HG03095 (cell line): ENCODE measurements around the gene RFC1.

ENCODE experiments used
- ATAC-seq: cut with Tn5 transposase; IDR thresholded peaks from one replicate; pipeline ENCODE4 v1.9.1; 2021; ENCODE audit warnings: moderate library complexity; ENCODE audit not compliant: unreplicated experiment

The RFC1 gene

GRCh38 chr4:39255266-39255665, 110.9 kb downstream of the RFC1 start:
- no peak for ATAC-seq

GRCh38 chr4:39243462-39243861, 122.7 kb downstream of the RFC1 start:
- no peak for ATAC-seq
